Glomerular visceral epithelial cell (primary cell): ENCODE measurements around the gene TADA2B.

ENCODE experiments used
- DNase-seq: peaks from one replicate; pipeline ENCODE4 v3.0.0-alpha.2; 2016; ENCODE audit errors: extremely low spot score

Gene TADA2B

DNA sequence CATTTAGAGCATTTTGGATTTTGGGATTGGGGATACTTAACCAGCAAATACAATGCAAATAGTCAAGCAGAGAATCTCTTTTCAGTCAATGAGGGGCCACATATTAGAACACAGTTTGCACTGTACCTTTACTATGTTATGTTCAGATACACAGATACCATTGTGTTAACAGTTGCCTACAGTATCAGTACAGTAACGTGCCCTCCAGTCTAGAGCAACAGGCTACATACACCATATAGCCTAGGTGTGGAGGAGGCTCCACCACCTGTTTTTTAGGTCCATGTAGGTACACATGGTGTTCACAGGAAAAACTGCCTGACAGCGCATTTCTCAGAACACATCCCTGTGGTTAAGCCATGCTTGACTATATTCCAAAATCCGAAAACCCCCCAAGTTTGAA is 15.6 kb downstream of the TADA2B start:
- no peak for DNase-seq

DNA sequence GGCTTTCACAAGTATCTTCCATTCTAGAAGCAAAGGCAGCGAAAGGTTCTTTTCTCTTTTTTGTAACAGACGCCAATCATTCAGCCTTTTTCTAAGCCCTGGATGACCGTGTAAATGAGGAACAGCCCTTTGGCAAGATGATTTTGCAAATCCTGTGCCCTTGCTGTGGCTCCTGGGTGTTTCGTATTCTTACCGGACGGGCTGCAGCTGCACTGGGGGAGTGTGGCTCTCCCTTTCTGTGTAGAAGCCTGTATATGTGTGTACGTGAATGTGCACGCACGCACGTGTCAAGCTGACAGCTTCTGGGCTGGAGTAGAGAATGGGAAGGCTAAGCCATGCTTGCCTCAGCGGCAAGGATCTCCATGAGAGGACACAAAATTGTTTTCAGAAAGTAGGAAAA is 16.5 kb downstream of the TADA2B start:
- no peak for DNase-seq

DNA sequence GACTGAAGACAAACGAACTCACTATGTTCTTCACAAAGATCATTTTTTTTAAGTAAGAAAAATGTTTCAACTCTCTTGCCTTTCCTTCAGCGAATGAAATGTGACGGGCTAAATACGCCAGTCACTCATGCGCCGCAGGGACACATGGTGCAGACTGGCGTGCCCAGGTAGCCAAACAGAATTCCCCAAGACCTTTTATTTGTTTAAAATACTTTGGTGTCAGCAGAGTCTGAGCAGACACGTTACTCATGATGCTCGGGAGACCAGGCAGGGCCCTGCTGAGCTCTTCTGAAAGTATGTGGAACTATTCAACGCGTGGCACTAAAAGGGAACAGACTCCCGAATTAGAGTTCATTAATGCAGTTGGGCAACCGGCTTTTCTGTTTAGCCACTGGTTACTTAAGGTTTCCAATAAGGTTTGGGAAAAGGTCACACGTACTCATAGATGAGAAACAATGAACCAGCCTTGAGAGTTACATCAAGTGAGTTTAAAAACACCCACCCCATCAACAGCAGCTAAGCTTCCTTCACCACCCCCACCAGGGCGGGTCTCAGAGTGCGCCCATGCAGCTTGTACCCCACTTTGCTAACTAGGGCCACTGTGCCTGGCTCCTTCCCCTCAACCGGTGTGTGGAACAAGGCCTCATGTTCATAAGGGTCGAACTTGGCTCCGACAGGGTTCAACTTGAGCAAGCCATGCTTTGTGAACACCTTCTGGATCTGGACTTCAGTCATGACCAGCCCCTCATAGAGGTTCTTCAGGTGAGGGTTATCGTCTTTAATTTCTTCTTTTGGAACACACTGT is 17.4 kb downstream of the TADA2B start:
- DNase-seq = no peak

DNA sequence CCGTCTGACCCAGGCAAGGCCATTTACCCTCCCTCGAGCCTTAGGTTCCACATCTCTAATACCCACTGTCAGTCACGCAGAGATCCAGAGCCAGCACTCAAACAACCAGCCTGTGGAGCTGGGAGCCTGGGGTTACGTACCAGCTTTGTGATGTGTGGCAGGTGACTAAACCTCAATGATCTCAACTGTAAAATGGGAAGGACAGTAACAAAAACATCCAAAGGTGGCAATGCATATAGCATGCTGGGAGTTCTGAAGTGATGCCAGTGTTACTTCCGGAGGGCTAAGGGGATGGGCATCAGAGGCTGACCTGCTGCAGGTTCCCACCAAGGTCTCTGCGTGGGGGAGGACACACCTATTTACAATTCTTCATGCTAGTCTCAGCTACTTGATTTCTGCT is 18.6 kb downstream of the TADA2B start:
- DNase-seq = no peak

DNA sequence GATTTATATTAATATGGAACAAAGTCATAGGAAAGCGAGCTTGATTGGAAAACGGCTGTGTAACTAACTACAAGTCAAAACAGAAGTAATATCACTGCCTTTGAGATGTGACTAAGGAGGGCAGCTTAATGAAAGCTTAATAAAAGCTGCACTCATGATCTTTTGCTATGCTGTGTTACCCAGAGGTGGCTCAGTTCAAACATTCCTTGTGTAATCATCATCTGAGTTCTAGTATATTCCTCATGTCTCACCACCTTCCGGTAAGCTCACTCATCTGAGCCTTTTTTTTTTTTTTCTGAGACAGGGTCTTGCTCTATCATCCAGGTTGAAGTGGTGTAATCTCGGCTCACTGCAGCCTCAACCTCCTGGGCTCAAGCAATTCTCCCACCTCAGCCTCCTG is 19.6 kb downstream of the TADA2B start:
- DNase-seq = no peak

DNA sequence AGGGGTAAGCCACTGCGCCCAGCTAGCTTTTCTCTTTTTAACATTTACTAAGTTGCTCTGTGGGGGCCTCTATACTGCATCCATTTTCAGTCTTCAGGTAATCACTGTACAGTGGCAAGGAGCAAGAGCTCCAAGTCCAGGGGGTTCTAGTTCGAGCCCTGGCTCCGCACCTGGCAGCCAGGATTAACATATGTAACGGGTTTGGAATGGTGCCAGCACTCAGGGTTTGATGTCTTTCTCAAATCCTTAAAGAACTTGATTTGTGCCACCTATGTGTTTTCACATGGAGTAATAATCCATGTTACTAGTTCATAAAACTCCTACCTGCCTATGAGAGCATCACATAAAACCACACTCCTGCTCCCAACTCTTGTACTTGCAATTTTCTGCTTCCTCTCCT is 20.2 kb downstream of the TADA2B start:
- no peak for DNase-seq

DNA sequence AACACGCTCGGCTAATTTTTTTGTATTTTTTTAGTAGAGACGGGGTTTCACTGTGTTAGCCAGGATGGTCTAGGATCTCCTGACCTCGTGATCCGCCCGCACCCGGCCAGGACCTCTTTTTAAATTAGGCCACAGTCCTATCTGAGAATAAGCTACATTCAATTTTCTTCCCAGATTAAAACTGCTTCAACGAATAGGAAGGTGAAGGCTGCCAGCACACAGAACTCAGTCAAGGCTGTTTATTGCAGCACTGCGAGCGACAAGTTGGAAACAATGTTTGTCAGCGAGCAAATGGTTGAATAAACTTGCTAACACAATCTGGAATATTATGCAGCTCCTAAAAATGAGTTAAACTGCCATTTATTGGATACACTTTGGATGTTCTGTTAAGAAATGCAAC is 22.8 kb downstream of the TADA2B start:
- DNase-seq = no peak

DNA sequence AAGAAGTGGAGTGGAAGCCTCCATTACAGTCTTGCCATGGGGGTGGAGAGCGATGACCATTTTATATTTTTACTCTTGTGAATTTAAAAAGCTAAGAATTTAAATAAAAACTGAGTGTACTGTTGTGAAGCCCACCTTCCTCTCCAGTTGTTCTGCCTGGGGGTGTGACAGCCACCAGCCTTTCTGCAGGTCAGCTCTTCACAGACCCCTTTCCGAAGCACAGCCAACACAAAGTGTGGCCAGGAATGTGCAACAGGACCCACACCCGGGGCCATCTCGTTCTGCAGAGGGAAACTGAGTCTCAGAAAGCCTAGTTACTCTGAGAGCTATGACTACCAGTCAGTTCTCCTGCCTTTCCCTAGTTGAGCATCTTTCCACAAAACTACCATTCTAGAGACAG is 23.3 kb downstream of the TADA2B start:
- no peak for DNase-seq

DNA sequence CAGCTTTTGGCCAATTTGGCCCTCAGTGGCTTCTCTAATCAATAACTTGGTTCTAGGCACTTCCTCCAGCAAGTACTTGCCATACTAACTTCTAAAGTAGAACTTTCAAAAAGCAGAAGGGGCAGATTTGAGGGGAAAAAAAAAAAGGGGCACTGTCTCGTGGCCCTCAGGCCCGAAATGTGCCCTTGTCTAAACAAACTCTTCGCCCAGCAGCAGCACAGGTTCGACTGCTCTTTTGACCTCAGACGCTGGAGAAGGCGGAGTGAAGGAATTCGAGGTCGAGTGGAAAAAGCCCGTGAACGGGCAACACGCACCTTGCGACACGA is 23.9 kb downstream of the TADA2B start:
- DNase-seq = no peak

DNA sequence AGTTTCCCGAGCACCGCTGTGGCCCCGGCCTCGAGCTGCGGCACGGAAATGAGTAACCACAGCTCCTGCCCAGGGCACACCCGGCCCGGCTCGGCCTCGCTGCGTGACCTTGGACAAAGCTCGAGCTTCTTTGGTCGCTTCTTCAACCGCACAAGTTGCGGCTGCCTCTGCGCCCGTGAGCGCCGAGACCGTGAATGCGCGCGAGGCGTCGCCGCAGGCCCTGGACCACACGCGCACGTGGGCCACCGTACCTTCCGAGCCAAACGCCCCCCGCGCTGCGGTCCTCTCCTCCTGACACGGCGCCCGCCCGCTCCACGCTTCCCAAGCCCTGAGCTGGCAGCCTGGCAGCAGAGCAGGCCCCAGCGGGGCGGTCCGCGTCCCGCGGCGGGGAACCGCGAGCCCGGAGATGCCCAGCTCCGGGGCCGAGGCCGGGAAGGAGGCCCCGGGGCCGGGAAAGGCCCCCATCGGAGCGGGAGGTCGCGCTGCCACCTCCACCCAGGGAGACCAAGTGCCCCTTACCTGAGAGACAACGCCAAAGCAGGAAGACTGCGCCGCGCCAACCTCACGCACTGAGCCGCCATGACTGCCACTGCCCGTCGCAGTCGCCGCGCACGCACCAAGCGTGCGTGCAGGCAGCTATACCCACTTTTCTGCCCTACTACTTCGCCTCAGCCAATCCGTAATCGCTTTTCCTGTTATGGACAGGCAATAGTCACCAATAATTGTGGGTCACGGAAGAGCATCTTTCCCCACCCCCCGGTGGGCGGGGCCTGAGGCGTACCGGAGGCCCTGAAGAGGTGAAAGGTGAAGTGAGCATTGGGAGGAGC is 24.5 kb downstream of the TADA2B start, which contains the start of gene GRPEL1:
Gene GRPEL1 (minus strand): TSS at position 613 of the 827 bp plus-strand sequence. CDS start 32 bp downstream, at position 581.
- DNase-seq = peak; percentile 100

DNA sequence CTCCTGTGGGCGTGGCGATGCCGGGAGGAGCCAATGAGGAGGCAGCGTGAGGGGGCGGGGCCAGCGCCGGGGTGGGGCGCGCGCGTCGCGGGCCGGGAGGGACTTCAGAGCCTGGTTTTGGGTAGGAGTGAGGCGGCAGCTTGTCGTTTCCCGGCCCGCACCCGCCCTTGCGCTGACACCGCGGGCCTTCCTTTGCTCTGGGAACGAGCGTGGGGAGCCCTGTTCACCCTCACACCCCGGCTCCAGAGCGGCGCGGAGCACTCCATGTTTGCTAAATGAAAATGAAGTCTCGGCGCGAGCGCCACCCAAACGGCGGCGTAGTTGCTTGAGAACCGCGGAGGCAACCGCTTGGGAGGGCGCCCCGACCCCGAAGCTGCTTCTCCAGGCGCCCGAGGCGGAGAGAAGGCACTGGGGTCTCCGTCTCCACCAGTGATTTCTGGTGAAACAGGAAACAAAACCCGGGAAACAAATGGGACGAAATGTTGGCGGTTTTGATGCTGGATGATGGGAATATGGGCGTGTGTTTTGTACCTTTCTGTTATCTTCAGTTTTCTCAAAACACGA is 25.2 kb downstream of the TADA2B start:
- DNase-seq = no peak

DNA sequence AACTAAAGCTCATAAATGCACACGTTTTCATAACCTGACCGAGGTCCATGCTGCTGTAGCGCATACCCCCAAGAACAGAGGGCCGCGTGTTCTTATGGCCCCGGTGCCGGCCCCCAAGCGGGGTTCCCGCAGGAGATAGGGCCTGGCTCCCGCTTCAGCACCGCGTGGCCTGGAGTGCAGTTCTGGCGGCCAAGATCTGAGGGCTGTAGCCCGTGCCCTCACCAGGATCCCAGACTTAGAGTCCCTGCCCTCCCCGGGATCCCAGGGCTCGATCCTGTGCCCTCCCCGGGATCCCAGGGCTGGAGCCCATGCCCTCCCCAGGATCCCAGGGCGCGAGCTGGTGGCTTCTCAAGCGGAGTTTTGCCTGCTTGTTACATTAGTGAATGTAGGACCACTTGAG is 25.7 kb downstream of the TADA2B start:
- no peak for DNase-seq

DNA sequence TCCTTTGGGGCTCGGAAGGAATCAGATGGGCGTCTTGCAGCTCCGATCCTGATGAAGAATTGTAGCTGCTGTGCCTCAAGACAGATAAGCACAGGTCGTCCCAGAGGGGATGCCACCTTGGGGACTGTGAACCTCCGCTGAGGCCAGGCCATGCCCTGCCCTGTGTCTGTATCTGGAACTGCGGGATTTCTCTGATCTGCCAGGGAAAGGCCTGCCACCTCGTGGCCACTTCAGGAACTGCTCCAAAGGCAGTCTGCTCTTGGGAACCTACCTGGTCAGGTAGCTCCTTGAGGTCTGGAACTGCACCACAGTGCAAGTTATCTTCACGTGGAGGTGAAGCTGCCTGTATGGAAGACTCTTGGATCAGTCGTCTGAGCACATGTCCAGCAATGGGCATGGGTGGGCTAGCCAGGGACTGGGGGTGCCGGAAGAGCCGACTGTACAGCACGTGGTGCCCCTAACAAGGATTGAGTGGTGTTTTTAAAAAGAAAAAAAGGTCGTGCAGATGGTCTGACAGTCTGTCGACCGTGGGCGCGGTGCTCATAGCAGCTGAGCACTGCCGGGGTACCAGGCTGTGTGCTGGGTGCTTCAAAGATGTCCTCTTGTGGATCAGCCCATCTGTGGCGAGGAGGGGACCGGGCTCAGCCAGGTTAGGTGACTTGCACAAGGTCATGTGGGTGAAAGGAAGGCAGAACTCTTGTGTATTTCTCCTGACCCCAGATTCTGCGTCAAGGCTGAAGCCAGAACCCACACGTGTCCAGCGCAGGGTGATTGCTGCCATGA is 27.7 kb downstream of the TADA2B start:
- peak; percentile 77 for DNase-seq

DNA sequence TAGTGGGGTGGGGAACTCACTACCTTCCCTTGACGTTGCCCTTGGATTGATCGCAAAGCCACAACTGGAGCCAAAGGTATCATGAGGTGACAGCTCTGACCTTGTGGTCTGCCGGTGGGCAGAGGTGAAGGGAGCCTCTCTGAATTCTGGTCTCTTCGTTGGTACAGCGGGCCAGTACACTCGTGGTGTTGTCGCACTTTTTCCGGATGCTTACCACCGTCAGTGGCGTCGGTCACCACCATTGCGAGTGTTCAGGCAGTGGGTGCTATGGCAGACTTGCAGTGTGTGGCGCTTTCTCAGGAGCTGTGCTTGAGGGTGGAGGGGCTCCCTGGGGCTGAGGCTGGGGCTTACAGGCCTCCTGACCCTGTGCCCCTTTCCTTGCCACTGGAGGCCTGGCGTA is 29.9 kb downstream of the TADA2B start:
- DNase-seq = no peak

DNA sequence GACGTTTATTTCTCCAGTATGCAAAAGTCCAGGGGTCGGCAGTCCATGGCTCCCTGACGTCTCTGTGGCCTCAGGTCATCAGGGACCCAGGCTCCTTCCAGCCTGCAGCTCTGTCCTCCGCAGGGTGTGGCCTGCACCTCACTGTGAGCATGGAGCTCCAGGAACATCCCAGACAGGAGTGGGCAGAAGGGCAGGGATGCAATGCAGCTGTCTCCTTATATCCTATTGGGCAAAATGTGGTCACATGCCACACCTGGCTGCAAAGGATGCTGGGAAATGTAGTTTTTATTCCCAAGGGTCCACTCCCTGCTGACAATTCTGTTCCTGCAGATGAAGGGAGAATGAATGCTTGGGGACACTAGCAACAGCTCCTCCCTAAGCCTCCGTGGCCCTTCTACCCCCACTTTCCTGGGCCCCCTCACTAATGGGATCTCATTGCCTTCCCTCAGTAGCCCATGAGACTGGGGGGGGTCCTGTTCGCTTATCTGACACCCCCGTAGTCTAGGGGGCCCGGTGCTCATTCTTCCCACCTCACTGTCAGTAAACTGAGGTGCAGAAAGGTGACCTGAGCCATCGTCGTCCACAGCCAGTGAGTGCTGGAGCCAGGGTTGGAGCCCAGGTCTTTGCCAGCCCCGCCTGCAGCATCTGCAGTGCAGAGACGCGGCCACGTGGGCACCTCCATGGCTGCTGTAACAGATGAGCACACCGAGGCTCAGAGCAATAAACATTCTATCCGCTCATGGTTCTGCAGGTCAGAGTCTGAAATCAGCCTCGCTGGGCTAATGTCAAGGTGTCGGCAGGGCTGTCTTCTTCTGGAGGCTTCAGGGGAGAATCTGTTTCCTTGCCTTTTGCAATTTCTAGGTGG is 30.6 kb downstream of the TADA2B start:
- peak; percentile 42 for DNase-seq

DNA sequence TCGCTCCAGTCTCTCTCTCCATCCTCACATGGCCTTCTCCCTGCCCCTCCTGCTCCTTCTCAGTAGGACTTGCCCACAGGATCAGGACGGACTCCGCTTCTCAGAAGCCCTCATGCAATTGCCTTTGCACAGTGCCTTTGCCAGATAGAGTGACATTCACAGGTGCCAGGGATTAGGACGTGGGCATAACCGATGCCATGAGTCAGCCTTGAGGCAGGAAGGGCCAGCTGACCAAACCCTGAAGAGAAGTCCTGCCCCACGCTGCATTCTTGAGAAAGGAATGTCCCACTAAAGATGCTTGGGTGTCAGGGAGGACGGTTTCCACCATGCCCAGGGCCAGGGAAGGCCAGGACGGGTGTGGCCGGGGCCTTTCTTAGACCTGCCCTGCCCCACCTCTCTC is 31.3 kb downstream of the TADA2B start:
- peak; percentile 57 for DNase-seq

DNA sequence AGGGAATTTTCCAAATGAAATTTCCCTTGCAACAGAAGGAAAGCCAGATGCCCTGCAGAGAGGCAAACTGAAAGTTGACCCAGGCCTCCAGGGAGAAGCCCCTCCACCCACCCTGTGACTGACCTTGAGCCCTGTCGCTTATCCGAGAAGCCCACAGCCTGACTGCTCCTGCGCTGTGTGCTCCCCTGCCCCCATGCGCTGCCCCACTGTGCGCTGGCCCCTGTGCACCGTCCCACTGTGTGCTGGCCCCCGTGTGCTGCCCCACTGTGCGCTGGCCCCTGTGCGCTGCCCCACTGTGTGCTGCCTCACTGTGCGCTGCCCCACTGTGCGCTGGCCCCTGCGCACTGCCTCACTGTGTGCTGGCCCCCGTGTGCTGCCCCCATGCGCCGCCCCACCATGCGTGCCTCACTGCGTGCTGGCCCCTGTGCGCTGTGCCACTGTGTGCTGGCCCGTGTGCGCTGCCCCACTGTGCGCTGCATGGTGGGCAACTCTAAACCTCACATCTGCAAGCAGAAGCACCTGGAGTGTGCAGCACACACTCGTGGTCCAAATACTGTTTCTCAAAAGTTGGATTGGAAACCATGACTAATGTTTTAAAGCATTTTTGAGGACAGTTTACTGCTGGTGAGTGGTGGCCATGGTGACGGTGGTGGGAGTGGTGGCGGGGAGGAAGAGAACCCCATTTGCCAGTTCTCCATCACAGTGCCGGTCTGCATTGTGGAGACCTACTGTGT is 33.0 kb downstream of the TADA2B start:
- DNase-seq = no peak

DNA sequence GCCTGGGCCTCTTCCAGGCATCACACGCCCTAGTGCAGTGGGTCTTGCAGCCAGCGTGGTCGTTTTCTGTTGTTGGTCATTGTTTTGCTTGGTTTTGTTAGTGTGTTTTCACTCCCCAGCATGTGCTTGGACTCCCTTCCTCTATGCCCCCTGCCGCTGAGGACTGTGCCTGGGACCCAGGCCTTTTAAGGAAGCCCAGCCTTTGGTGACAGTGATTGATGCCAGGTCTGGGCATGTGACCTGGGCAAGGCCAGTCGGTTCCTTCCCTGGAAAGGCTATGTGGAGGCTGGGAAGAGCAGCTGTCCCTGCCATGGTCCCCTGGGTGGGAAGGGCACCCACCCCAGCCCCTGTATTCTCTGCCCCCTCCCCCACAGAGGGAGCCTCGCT is 33.5 kb downstream of the TADA2B start:
- DNase-seq = no peak

DNA sequence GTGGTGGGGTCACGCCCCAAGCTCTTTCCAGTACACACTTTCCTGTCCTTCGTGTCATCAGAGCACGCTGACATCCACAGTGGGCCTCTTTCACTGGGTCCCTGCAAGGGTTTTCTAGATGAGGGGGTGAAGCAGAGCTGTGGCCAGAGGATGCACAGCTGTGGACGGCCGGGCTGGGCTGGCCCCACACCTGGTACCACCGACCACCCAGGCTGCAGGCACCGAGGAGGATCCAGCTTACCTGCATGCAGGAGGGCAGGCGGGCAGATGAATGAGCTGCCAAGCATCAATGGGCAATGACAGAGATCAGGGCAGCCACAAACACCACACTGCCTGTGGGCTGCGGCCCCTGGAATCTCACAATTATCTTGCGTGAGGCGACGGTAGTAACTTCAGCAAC is 34.2 kb downstream of the TADA2B start:
- no peak for DNase-seq

DNA sequence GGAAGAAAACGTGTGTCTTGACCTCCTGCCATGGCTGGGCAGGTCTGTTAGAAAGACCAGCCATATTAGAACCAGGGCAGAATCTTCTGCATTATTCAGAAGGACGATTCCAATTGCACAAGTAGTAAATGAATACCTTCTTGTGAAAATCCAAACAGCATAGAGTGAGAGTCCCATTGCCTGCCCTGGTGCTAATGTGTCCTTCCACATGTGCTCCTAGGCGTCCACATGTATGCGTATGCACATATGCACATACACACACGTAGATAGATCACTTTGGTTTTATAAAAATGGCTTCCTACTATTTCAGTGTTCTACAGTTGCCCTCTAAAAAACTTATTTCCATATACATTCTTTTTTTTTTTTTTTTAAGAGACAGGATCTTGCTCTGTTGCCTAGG is 34.9 kb downstream of the TADA2B start:
- DNase-seq = no peak
